GM19455 (cell line): ENCODE results near the gene BCAM.

Experiments used
- ATAC-seq: cut with Tn5 transposase; IDR thresholded peaks from one replicate; pipeline ENCODE4 v1.9.1; 2021; ENCODE audit not compliant: unreplicated experiment

BCAM gene

GRCh38 chr19:44788971-44789370, 19.9 kb upstream of the BCAM start:
- no peak for ATAC-seq

GRCh38 chr19:44789943-44790483, 18.9 kb upstream of the BCAM start:
- no peak for ATAC-seq

- no peak for ATAC-seq
Measured at GRCh38 chr19:44792281-44792680, 16.6 kb upstream of the BCAM start.

- no peak for ATAC-seq
Measured at GRCh38 chr19:44794610-44795009, 14.3 kb upstream of the BCAM start.

GRCh38 chr19:44795398-44795987, 13.4 kb upstream of the BCAM start:
- ATAC-seq, result no peak

GRCh38 chr19:44796701-44797115, 12.2 kb upstream of the BCAM start:
- no peak for ATAC-seq

GRCh38 chr19:44799627-44800346, 9.1 kb upstream of the BCAM start:
- ATAC-seq, result no peak

GRCh38 chr19:44800461-44800860, 8.4 kb upstream of the BCAM start:
- no peak for ATAC-seq

- no peak for ATAC-seq
Measured at GRCh38 chr19:44803442-44804428, 5.2 kb upstream of the BCAM start.

- ATAC-seq, result no peak
Measured at GRCh38 chr19:44806291-44806690, 2.6 kb upstream of the BCAM start.

- ATAC-seq, result no peak
Measured at GRCh38 chr19:44807162-44807561, 1.7 kb upstream of the BCAM start.

- ATAC-seq, result no peak
Measured at GRCh38 chr19:44807652-44808462, 1.0 kb upstream of the BCAM start.

GRCh38 chr19:44809577-44810233, 802 bp downstream of the BCAM start:
- no peak for ATAC-seq

GRCh38 chr19:44810234-44811121, 1.6 kb downstream of the BCAM start:
- ATAC-seq, result no peak

GRCh38 chr19:44811122-44811419, 2.2 kb downstream of the BCAM start:
- no peak for ATAC-seq

GRCh38 chr19:44812142-44812718, 3.3 kb downstream of the BCAM start:
- no peak for ATAC-seq

- no peak for ATAC-seq
Measured at GRCh38 chr19:44813070-44813840, 4.4 kb downstream of the BCAM start.

GRCh38 chr19:44813841-44814470, 5.1 kb downstream of the BCAM start:
- ATAC-seq, result no peak
